GM19238 (cell line): Measurements from ENCODE around the gene SIRT5.
A peak's percentile ranks its signal among the peaks of the same experiment; 100 is the strongest.

Experiments used
- DNase-seq: peaks from one replicate; pipeline ENCODE4 v3.0.0; 2011; ENCODE audit warnings: low spot score; ENCODE audit not compliant: insufficient read length

SIRT5 gene

GRCh38 chr6:13586603-13587542, 12.5 kb downstream of the SIRT5 start:
- no peak for DNase-seq

DNA sequence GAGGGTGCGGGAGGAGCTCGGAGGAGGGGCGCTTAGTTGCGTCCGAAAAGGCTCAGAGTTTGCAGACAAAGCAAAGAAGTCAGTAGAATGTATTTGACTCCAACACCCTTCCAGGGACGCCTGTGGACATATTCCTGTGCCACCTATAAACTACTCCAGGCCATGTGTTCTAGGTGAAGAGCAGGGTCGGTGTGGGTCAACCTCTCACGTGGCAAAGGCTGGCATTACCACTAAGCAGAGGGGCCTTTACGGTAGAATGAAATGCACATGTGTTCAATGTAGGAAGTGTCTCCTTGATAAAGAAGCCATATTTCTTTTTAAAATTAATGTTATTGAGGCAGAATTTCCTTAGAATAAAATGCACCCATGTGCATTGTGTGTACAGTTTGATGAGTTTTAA, 15.4 kb downstream of the SIRT5 start:
- no peak for DNase-seq

DNA sequence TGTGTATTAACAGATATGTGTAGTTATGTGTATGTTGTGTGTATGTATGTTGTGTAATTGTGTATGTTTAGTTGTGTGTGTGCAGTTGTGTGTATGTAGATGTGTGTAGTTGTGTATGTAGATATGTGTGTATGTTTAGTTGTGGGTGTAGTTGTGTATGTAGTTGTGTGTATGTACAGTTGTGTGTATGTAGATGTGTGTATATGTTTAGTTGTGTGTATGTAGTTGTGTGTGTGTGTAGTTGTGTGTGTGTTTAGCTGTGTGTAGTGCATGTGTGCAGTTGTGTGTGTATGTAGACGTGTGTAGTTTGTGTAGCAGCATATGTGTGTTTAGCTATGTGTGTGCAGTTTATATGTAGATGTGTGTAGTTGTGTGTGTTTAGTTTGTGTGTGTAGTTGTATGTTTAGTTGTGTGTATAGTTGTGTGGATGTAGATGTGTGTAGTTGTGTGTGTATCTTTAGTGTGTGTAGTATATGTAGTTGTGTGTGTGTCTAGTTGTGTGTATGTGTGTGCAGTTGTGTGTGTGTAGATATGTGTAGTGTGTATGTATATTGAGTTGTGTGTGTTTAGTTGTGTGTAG, 16.3 kb downstream of the SIRT5 start:
- DNase-seq = no peak

DNA sequence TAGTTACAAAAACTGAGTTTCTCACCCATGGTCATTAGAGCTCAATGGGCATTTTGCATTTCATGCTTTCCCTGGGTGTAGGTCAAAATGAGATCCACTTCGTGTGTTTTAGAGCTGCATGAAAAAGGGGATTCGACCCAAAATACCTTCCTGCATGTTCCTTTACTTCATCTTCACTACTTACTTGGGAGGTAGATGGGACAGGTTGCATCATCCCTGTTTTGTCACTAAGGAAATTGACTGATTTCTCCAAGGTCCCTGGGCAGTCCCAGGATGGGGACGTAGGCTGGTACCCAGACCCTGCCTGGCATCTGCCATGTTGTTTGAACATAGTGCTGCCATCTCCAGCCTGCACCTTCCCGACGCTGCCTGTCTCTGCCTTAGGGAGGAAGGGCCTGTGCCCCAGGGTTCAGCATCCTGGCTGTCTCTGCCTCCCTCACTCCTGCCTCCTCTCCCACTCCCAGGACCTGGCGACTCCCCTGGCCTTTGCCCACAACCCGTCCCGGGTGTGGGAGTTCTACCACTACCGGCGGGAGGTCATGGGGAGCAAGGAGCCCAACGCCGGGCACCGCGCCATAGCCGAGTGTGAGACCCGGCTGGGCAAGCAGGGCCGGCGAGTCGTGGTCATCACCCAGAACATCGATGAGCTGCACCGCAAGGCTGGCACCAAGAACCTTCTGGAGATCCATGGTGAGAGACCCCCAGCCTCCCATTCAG, 17.0 kb downstream of the SIRT5 start:
- DNase-seq = no peak

DNA sequence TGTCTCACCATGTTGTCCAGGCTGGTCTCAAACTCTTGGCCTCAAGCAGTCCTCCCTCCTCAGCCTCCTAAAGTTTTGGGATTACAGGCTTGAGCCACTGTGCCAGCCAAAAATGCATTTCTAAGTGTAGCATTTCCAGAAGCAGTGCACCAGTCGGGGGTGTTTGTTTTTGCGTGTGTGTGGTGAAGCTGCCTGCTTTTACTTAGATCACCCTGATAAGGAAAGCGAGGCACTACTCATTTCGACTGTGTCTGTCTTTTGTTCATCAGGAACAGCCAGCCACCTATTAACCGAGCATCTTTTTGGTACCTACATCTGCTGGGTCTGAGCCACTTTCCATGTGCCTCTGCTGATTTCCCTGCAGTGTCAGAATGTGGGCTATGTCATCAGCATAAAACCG, 18.7 kb downstream of the SIRT5 start:
- DNase-seq = no peak

DNA sequence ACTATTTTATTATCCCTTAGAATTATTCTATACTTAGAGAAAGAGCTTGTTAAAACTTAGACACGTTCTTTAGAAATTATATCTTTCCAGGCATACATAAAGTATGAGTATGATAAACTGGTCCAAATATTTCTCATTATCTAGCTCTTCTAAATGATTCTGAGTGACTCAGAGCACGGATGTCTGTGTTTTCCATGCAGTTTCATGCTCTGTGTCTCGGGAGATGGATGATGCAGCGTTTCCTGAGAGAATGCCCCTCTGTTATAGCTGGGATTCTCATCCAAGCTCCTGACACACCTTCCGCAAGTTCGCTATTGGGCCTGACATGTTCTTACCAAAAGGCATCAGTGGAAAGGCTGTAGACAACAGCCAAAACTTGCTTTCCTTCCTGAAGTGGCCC, 19.3 kb downstream of the SIRT5 start:
- no peak for DNase-seq

DNA sequence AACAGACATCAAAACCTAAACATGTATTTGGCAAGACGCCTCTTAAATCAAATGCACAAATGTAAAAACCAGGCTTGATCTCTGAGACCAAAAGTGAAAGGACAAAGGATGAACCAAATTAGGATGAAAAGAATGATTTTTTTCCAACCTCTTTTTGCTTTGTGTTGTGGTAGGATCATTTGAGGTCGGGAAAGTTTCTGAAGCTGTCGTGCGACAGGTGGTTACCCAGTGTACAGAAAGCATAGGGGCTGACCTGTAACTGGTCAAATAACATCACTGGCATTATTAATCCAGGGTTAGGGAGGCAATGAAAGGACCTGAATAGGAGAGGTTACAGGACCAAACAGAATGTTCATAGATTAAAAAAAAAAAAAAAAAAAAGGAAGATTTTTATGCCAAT, 22.7 kb downstream of the SIRT5 start:
- no peak for DNase-seq

DNA sequence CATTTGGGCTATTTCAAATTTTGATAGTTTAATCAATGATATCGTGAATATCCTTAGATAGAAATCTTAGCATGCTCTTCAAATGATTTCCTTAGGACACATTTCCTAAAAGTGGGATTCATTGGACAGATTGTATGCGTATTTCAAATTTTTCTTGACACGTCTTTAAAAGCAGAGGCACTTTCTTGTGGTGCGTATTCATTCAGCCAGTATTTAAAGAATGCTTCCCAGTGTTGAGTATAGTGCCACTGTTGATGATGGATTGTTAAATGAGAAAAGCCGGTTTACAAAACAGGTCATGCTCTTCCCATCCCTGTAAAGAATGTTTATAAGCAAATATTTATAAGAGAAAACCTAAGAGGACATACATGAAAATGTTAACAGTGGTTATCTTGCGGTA, 25.6 kb downstream of the SIRT5 start:
- no peak for DNase-seq

DNA sequence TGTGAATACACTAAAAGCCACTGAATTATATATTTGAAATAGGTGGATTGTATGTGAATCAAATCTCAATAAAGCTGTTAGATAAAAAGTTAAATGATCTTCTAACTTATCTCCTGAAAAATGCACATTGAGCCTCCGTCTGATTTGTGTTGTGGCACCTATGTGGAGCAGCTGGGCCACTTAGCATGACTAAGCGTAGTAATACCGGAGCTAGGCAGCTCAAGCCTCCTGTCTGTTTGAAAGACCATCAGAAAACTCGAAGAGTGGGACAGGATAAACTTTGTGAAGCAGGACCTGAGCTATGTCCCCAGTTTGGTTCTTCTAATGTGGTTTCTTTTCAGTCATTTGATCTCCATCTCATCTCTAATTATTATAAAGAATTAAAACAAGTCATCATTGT, 29.7 kb downstream of the SIRT5 start:
- DNase-seq = no peak

DNA sequence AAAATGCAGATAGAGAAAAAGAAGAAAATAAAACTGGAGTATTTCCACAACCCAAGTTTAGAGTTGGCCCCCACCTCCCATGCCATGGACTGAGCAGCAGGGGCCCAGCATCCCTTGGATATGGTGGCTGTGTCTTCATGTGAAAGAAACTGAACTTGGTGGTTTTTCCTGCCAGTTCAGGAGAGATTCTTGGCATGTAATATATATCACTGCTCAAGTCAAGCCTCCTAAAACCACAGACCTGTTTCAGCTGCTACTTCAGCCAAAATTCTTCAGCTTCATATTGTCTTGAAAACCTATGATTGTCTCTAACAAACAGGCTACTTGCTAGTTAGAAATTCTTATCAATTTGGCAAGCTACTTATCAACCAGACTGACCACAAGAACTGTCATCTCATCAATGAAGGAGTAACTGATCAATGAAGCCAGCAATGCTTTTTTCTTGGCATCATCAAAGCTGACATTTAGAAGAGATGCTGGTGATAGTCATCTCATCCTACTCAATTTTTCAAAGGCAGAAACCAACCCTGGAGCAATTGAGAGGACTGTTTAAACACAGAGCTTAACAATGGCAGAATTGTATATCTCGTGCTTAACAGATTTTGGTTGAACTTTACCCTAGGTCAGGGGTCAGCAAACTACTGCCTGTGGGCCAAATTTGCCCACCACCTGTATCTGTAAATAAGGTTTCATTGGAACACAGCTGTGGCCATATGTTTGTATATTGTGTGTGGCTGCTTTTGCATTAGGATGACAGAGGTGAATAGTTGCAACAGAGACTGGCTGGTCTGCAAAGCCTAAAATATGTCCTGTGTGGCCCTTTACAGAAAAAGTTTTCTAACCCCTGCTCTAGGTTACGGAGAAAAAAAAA, 30.4 kb downstream of the SIRT5 start:
- DNase-seq = no peak

DNA sequence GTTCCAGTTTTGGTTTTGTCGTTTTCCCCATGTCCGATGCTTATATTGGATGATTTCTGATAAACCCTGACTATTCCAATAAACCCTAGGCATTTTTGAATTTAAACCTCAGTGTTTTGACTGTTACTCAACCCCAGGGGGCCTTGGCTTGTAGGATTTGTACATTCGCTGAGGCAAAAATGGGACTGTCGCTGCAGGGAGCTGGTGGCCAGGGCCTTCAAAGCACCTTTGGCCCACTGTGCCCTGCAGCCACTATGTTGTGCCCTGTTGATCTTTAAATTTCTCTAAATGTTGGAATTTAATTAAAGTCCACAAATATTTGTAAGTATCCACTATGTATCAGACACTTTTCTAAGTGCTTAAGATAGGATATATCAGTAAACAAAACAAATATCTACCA, 31.2 kb downstream of the SIRT5 start:
- DNase-seq = no peak

DNA sequence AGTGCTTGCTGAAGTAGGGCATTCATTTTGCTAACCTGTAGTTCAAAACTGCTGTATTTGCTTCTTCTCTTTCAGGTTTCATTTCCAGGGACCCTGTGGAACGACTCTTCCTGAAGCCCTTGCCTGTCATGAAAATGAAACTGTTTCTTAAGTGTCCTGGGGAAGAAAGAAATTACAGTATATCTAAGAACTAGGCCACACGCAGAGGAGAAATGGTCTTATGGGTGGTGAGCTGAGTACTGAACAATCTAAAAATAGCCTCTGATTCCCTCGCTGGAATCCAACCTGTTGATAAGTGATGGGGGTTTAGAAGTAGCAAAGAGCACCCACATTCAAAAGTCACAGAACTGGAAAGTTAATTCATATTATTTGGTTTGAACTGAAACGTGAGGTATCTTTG, 37.3 kb downstream of the SIRT5 start:
- DNase-seq = no peak

DNA sequence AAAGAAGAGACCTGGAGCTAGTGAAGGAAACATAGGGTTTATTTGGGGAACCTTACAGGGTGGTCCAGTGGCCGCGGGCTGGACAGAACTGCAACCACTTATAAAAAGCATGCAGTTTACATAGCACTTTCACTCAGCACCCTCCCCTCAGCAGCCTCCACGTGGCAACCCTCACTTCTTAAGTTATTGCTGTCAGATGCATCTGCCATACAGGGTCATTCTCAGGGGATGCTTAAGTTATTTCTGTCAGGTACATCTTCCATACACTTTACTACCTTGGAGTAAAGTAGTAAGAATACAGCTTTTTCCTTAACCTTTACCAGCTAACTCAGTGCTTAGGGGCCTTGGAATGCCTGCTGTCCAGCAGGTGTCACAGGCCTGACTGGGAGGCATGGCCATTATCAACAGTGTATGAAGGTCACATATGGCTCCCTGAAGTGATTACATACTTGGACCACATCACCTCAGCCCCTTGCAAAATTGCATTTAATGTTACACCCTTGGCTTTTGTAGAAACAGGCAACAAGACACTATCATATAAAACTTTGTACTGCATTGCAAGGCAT, 38.7 kb downstream of the SIRT5 start:
- DNase-seq = no peak

DNA sequence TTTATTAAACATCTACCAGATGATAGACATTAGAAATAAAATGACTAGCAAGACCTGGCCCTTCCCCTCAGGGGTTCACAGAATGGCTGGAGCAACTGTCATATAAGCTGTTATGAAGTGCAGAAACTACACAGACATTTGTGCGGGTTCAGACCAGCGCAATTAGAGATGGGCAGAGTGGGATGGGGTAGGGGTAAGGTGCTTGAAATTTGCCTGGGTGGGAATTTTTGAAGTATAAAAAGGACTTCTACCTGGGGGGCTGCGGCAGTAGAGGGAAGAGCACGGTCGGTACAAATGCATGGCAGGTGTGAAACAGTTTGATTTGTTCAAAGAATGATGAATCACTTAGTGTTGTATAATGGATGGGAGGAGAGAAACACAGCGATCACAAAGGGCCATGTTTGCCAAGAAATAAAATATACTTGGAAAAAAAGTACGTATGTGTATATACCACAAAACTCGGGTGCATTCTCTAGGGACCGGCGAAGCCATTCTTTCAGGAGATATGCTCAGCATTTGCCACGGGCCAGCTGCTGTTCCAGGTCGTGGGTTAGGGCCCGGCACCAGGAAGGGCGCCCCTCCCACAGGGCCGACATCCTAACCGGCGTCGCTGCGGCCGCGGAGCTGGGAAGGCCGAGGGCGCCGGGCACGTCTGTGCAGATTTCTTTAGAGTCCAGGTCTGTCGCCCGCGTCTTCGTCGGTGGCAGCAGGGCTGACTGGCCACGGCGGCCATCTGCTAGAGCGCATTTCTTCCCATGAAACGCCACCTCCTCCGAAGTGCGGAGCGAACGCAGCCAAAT, 39.9 kb downstream of the SIRT5 start:
- peak; percentile 10 for DNase-seq

DNA sequence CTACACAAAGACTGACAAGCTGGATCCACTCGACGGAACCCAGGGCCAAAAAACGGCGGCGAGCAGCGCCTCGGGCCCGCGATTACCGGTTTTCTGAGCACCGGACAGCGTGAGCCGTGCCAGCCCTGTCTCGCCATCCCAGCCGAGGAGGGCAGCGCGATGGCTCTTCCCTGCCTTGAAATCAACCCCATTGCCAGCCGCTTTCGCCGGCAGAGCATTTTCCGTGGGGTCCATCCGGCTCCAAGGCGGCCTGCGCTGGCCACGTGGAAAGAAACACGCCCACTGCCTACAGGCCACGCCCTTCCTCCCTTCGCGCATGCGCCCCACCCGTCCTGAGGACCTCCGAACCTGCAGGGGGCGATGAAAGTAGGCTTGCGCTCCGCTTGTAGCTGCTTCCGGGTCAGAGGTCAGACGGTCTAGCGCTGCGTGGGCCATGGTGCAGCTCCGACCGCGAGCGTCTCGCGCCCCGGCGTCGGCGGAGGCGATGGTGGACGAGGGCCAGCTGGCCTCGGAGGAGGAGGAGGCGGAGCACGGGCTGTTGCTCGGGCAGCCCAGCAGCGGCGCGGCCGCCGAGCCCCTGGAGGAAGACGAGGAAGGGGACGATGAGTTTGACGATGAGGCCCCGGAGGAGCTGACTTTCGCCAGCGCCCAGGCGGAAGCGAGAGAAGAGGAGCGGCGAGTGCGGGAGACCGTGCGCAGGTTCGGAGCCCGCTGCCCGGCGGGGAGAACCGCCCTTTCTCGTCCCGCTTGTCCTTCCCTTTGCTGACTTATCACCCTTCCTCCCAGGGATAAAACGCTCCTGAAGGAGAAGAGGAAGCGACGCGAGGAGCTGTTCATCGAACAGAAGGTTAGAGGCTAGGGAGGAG, 40.8 kb downstream of the SIRT5 start, which contains the start of gene NOL7:
NOL7 (plus strand) TSS at position 410 of the 866 bp plus-strand sequence; CDS start at position 434, 24 bp downstream.
- peak; percentile 85 for DNase-seq

- no peak for DNase-seq
Observed at GRCh38 chr6:13615792-13616120, 41.4 kb downstream of the SIRT5 start.

DNA sequence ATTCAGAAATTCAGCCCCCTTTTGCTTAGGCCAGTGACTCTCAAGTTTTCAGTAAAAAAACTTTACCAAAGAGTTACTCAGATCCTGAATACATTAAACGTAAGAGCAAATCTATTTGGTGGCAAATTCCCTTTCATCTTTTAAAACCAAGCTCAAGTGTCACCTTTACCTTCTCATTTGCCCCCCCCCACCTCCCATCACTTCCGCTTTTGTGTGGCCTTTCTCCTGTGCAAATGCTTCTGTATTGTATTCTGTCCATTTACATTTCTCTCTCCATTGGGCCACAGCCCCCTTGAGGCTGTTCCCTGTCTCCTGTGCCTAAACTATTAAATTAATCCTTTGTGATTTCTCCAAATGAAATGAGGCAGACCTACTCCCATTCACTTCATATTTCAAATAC, 42.7 kb downstream of the SIRT5 start:
- DNase-seq = no peak

- no peak for DNase-seq
Observed at GRCh38 chr6:13624871-13625288, 50.5 kb downstream of the SIRT5 start.

DNA sequence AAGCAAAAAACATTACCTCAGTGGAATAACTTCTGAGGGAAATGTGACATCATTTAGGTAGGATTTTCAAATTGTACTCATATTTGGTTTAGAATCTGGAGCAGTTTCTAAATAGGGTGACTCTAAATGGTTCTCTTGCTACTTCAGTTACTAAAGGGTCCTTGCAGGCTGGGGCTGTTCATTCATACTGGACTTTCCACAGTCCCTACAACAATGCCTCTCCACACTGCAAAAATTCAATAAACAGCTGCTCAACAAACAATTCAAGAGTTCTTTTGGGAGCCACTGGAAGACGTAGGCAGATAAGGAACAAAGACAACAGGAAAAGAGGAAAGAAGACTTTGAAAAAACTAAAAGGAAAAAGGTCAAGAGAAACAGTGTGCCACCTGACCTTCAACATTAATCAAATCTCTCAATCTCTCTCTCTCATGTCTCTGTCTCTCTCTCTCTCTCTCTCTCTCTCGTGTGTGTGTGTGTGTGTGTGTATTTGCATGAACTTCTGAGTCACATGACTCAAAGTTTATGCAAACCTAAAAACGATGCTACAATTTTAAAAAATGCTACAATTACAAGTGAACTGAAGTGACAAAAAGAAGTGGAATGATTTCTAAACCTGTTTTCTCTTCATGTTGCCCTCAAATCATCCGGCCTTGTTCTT, 55.2 kb downstream of the SIRT5 start:
- no peak for DNase-seq
